Activated CD4-positive, alpha-beta T cell treated with anti-CD3 and anti-CD28 coated beads, Interleukin-10, Interleukin-2, amounts not matched to agents 100 ng/mL and 50 ng/mL, durations not matched to agents 16 hours and 8 hours (primary cell): ENCODE measurements around the gene PISD.
"Not testable (repeated sequence)": the region's sequence is repeated elsewhere in the genome, so short reads cannot be mapped to it uniquely, and the experiment has no call there.

Experiments used
- DNase-seq: peaks from one replicate; pipeline ENCODE4 v3.0.0-alpha.2; 2020

The PISD gene

DNA sequence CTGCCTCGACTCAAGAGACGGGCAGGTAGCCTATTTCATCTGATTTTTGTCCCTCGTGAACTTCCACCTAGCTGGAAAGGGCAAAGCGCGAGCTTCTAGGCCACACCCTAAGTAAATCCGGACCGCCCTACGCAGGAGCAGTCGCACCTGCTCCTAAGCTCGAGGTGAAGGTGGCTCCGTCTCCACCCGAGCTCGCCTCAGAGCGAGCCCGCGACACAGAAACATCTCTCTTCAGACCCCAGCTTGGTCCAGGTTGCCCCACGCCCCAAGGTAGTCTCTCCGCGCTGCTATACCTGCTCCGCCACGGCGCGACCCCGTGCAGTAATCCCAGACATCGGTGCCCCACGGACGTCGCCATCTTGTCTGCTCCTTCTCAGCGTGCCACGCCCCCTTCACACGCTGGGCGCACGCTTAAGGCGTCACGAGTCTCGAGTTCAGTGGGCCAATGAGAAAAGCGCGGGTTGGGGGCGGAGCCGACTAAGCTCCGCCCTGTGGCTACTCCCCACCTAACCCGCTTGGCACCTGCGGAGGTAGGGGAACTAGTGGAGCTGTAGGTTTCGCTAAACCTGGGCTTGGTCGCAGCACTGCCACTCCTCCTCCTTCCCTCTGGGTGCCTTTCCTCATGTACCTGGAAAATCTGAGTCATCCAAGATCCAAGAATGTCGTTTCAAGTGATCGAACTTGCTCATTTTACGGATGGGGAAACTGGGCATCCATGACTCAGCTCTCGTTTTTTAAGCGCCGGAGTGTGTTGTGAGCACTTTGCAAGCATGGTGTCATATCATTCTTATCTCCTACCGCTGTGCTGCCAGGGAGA lies at the start of gene PISD:
Gene PISD (minus strand): TSS at position 365 of the 817 bp plus-strand sequence. CDS start 7 bp downstream, at position 358.
- DNase-seq: peak; percentile 98

GRCh38 chr22:31711226-31711625 lies 49.2 kb upstream of the PISD start:
- not testable (repeated sequence) for DNase-seq

GRCh38 chr22:31707519-31707918 lies 45.5 kb upstream of the PISD start:
- no peak for DNase-seq

GRCh38 chr22:31695423-31695822 lies 33.4 kb upstream of the PISD start:
- peak; percentile 20 for DNase-seq

DNA sequence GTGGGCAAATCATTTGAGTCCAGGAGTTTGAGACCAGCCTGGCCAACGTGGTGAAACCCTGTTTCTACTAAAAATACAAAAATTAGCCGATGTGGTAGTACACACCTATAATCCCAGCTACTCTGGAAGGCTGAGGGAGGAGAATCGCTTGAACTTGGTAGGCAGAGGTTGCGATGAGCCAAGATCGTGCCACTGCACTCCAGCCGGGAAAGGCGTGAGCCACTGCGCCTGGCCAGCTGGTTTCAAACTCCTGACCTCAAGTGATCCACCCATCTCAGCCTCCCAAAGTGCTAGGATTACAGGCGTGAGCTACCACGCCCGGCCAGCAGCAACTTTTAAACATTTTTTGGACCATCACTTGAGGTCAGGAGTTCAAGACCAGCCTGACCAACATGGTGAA lies 32.0 kb upstream of the PISD start:
- not testable (repeated sequence) for DNase-seq

GRCh38 chr22:31692186-31692886 lies 30.3 kb upstream of the PISD start:
- peak; percentile 72 for DNase-seq

DNA sequence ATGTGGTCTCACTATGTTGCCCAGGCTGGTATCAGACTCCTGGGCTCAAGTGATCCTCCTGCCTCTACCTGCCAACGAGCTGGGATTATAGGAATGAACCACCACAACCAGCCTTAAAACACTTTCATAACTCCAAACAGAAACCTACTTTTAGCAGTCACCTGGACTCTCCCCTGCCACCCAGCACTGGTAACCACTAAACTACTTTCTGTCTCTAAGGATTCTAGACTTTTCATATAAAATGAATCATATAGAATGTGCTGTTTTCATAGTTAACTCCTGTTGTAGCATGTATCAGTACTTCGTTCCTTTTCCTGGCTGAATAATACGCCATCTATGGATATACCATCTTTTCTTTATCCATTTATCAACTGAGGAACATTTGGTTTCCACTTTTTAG lies 29.4 kb upstream of the PISD start:
- DNase-seq: no peak

DNA sequence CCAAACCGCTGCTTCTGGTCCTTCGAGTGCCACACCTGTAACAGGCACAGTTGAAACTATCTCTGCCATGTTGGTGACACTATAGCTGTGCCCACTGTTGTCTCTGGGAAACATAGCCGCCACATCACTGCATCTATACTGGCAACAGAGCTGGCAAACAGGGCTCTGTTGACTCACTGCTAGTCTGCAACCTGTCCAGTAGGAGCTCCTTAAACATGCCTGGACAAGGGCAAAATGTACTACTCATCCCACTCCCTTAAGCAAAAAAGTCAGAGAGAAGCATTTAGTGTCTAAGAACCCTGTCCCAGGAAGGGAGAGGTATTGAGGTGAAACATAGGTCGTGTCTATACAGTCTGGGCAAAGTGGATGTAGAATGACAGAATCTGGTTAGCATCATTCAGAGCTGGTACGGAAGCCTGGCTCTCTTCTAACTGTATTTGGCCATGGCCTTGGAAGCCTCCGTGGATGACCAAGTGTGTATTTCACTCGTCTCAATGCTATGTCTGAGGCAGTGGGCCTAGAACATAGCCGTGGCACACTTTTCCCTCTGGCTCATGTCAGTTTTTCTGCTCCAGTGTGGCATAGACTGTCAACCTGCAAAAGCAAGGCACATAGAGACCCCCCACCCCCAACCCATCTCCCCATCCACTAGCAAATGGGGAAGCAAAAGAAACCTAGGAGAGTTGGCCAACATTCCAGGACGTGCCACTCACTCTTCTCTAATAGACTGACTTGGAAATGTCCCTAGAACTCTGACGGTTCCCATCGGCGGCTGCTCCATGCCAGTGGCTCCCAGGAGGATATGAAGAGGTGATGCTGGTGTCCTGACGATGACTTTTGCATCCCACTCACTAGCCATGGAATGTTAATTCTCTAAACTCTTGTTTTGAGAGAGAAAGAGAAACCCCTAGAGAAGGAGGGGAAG lies 21.4 kb upstream of the PISD start:
- DNase-seq: no peak

GRCh38 chr22:31682751-31683150 lies 20.7 kb upstream of the PISD start:
- no peak for DNase-seq

- DNase-seq: no peak
These were observed 19.6 kb upstream of the PISD start for GRCh38 chr22:31681349-31682345.

DNA sequence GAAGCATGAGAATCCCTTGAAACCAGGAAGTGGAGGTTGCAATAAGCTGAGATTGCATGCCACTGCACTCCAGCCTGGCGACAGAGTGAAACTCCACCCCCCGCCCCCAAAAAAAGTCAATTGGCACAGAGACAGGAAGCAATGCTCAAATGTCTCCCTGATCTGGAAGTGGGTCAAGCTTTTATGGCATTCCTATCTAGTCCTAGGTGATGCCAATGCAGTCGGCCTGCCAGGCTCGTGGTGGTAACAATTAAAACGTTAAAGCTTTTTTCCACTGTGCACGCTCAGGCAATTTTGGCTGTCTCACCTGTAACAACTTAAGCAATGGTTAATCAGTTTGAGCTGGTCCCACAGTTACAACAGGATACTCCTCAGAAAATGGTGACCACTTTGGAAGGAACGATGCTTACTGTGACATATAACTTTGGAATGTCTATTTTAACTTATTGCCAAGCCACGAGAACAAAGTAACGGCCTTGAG lies 18.9 kb upstream of the PISD start:
- DNase-seq: no peak

- DNase-seq: no peak
These were observed 16.7 kb upstream of the PISD start for GRCh38 chr22:31678748-31679147.

DNA sequence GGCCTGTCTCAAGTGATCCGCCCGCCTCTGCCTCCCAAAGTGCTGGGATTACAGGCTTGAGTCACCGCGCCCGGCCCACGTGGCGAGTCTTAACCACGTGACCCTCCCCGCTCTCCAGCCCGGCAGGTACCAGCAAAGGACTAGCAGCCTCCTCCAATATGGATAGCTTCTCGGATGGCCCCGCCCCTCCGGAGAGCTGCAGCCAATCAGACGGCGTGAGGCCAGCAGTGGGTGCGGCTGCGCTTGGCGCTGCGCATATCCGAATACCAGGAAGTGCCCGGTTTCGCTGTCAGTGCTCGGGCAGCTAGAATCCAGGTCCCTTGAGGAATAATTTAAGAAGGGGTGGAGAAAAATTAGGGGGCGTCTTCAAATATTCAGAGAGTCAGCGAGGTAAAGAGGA lies 14.7 kb upstream of the PISD start:
- DNase-seq: peak; percentile 96

GRCh38 chr22:31674219-31674618 lies 12.2 kb upstream of the PISD start:
- not testable (repeated sequence) for DNase-seq

DNA sequence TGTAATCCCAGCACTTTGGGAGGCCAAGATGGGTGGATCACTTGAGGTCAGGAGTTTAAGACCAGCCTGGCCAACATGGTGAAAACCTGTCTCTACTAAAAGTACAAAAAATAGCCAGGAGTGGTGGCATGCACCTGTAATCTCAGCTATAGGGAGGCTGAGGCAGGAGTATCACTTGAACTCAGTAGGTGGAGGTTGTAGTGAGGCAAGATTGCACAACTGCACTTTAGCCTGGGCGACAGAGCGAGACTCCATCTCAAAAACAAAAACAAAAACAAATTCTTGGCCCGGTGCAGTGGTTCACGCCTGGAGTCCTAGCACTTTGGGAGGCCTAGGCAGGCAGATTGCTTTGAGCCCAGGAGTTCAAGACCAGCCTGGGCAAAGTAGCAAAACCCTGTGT lies 6.8 kb upstream of the PISD start:
- DNase-seq: not testable (repeated sequence)

GRCh38 chr22:31662668-31663037 lies 638 bp upstream of the PISD start:
- no peak for DNase-seq

- DNase-seq: peak; percentile 84
These were observed 1.1 kb downstream of the PISD start for GRCh38 chr22:31660860-31661341.

- DNase-seq: no peak
These were observed 2.8 kb downstream of the PISD start for GRCh38 chr22:31659246-31659645.

- DNase-seq: no peak
These were observed 7.6 kb downstream of the PISD start for GRCh38 chr22:31654408-31654807.

- DNase-seq: no peak
These were observed 8.1 kb downstream of the PISD start for GRCh38 chr22:31653944-31654343.

- DNase-seq: no peak
These were observed 8.9 kb downstream of the PISD start for GRCh38 chr22:31652911-31653684.
